Mucosa of stomach (tissue), 1 donor: ENCODE results near the gene SLC4A4.

ENCODE experiments used
- H3K27me3 ChIP-seq: one replicate; pipeline ENCODE4 v1.7.0; 2013; ENCODE audit warnings: mild to moderate bottlenecking, low read length; ENCODE audit not compliant: control insufficient read depth, insufficient read depth
- H3K36me3 ChIP-seq: one replicate; pipeline ENCODE4 v1.7.0; 2013; ENCODE audit warnings: low read length; ENCODE audit not compliant: control insufficient read depth, insufficient read depth
- H3K4me1 ChIP-seq: one replicate; pipeline ENCODE4 v1.7.0; 2013; ENCODE audit warnings: mild to moderate bottlenecking, low read length; ENCODE audit not compliant: control insufficient read depth, insufficient read depth
- H3K4me3 ChIP-seq: one replicate; pipeline ENCODE4 v1.7.0; 2013; ENCODE audit warnings: low read length
- H3K9ac ChIP-seq: one replicate; pipeline ENCODE4 v1.7.0; 2013; ENCODE audit warnings: mild to moderate bottlenecking, low read length, moderate library complexity
- H3K9me3 ChIP-seq: one replicate; pipeline ENCODE4 v1.7.0; 2013; ENCODE audit warnings: mild to moderate bottlenecking, low read length, moderate library complexity; ENCODE audit not compliant: control insufficient read depth
- donor health status: Pancreatic carcinoma.

SLC4A4 gene

DNA sequence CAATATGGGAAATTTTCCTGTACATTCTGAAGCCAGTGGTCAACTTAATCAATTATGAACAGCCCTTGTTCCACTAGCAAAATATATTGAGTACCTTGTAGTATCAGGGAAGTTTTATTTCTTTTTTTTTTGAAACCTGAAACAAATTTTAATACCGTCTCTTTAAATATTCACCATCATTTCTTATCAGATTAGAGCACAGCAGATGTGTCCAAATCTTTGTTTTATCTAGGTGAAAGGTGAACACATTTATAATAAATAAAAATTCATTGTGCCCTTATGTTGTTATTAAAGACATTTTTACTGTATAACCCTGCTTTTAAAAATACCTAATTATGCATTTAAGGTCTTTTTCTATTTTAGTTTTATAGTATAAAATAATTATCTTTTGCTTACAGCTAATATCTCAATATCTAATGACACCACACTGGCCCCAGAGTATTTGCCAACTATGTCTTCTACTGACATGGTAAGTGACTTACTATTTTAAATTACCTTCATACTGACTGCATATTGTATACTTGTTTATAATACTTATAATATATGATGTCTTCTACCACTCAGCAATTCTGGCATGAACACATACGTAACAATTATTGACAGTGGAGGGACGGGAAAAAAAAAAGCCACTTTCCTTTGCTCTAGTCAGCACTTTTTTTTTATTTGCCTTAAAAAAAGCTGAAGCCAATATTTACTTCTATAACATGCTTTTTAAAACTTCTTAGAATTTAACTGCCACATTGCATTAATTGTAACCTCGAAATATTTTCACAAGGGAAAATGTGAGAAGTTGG lies 147.9 kb downstream of the SLC4A4 start:
- no peak overlapping the region for H3K9ac ChIP-seq
- H3K27me3 ChIP-seq: no peaks in the 10 kb centered on the region
- no peaks in the 10 kb centered on the region for H3K4me1 ChIP-seq
- no peaks in the 10 kb centered on the region for H3K9me3 ChIP-seq
- no peak overlapping the region for H3K4me3 ChIP-seq
- no peaks in the 10 kb centered on the region for H3K36me3 ChIP-seq

DNA sequence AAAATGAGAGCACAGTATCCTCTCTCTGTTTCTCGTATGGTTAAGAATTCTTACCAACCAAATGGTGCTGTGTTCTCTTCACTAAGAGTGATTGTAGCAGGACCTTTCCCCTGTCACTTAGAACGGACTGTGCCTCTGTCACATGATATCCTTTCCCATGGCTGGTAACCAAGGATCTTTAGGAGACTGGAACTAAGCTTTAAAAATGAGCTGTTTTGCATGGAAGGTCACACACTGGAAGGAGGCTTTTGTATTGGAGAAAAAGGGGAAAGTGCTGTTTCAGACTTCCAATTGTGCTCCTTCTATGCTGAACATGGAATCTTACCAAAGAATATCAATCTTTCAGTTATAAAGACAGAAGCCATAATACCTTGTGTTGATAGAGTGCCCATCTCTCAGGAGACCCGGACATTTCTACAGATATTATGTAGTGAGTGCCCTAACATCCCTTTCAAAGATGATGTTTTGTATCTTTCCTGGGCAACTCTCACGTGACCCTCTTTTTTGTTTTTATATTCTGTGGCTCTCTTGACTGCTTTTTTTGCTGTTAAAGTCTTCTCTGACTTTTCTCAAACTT lies 148.6 kb downstream of the SLC4A4 start:
- Histone ChIP-seq H3K9ac (no peak overlapping the region), H3K27me3 (no peaks in the 10 kb centered on the region), H3K9me3 (no peaks in the 10 kb centered on the region), H3K4me1 (no peaks in the 10 kb centered on the region), H3K4me3 (no peak overlapping the region), H3K36me3 (no peaks in the 10 kb centered on the region)

DNA sequence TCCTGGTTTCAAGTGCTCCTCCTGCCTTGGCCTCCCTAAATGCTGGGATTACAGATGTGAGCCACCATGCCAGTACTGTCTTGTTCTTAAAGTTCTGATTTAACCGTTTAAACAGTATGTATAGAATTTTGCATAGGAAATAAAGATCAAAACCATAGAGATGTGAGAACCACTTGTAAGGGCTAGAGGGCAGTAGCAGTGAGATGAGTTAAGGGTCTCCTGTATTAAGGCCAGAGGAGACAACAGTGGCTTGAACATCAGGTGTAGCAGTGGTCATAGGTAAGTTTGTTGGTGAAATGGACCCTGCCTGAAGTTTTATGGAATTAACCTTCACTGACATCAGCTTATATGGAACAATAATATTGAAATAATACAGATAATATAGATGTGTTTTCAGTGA lies 155.7 kb downstream of the SLC4A4 start:
- Histone ChIP-seq H3K9ac (no peak overlapping the region), H3K36me3 (no peaks in the 10 kb centered on the region), H3K4me3 (no peak overlapping the region), H3K27me3 (no peaks in the 10 kb centered on the region), H3K4me1 (no peaks in the 10 kb centered on the region), H3K9me3 (no peaks in the 10 kb centered on the region)

DNA sequence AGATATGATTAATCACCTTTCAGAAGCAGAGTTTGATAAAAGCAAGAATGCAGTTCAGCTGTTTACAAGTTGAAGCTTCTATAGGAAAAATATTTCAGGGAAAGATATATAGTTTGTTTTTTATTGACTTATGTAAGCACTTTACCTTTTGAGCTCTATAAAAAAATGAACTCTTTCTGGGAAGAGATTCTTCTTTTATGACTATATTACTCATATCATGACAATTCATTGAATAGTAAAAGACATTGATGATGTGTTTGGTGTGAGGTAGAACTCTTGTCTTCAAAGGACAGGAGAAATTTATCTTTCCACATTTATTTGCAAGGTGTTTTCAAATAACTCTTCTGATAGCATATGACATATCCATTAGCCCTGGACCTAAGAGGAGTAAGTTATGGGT lies 156.6 kb downstream of the SLC4A4 start:
- Histone ChIP-seq H3K9ac (no peak overlapping the region), H3K36me3 (no peaks in the 10 kb centered on the region), H3K27me3 (no peaks in the 10 kb centered on the region), H3K4me3 (no peak overlapping the region), H3K9me3 (no peaks in the 10 kb centered on the region), H3K4me1 (no peaks in the 10 kb centered on the region)

DNA sequence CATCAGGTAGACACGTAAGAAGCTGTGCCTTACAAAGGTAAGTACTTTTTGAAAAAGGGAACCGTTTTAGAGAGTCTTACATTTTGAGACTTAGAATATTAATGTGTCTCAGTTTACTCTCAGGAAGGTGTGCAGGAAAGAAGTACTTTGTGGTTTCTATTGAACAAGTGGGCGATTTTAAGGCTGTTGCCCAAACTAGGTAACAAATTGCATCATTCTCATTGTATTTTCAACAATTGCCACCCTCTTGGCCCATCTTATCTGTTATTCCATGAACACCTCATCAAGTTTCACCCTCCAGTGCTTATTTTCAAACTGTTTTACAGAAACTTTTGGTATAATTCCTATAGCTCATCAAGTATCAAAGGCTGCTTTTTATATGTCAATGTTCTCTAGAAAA lies 158.3 kb downstream of the SLC4A4 start:
- Histone ChIP-seq H3K4me1 (no peaks in the 10 kb centered on the region), H3K27me3 (no peaks in the 10 kb centered on the region), H3K4me3 (no peak overlapping the region), H3K9ac (no peak overlapping the region), H3K36me3 (no peaks in the 10 kb centered on the region), H3K9me3 (no peaks in the 10 kb centered on the region)

DNA sequence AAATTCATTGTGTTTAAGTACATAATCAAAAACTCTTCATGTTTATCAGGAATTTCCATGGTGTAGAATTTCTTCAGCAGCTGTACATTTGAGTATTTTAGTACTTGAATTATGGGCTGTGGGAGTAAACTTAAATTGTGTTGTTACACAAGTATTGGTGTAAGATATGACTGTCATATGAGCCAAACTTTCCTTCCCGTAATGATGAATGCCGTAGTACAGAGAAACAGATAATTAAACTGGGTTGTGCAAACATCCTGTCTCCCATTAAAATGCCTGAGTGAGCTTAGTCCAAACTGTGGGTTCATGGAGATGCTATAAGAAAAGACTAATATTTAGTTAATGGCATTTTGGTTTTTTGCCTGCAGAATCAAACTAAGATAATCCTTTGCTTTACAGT lies 159.2 kb downstream of the SLC4A4 start:
- no peak overlapping the region for H3K4me3 ChIP-seq
- no peaks in the 10 kb centered on the region for H3K36me3 ChIP-seq
- no peaks in the 10 kb centered on the region for H3K27me3 ChIP-seq
- no peak overlapping the region for H3K9ac ChIP-seq
- H3K9me3 ChIP-seq: no peaks in the 10 kb centered on the region
- H3K4me1 ChIP-seq: no peaks in the 10 kb centered on the region

DNA sequence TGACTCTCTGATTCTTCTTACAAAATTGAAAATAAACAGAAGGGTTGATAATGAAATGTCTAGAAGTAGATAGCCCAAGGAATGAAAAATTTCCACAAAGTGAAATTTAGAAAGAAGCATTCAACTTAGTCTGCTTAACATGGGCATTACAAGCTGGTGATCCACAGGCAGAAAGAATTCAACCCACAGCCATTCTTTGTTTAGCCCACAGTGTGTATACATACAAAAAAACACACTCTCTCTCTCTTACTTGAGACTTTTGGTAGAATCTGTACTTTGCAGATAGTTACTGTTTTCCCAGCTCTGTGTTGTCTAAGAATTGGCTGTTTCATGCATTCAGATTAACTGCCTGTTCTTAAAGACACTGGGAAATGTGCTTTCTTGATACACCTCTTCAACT lies 159.8 kb downstream of the SLC4A4 start:
- Histone ChIP-seq H3K9me3 (no peaks in the 10 kb centered on the region), H3K27me3 (no peaks in the 10 kb centered on the region), H3K4me1 (no peaks in the 10 kb centered on the region), H3K36me3 (no peaks in the 10 kb centered on the region), H3K4me3 (no peak overlapping the region), H3K9ac (no peak overlapping the region)

DNA sequence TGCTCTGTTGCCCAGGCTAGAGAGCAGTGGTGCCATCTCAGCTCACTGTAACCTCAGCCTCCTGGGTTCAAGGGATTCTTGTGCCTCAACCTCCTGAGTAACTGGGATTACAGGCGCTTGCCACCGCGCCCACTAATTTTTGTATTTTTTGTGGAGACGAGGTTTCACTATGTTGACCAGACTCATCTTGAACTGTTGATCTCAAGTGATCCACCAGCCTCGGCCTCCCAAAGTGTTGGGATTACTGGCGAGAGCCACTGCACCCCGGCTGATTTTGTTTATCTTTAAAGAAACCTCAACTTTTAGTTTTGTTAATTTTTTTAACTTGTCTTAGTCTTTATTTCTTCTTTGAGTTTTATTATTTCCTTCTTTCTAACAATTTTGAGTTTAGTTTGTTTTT lies 163.2 kb downstream of the SLC4A4 start:
- Histone ChIP-seq H3K27me3 (no peaks in the 10 kb centered on the region), H3K9me3 (no peaks in the 10 kb centered on the region), H3K4me1 (no peaks in the 10 kb centered on the region), H3K36me3 (no peaks in the 10 kb centered on the region), H3K9ac (no peak overlapping the region), H3K4me3 (no peak overlapping the region)

DNA sequence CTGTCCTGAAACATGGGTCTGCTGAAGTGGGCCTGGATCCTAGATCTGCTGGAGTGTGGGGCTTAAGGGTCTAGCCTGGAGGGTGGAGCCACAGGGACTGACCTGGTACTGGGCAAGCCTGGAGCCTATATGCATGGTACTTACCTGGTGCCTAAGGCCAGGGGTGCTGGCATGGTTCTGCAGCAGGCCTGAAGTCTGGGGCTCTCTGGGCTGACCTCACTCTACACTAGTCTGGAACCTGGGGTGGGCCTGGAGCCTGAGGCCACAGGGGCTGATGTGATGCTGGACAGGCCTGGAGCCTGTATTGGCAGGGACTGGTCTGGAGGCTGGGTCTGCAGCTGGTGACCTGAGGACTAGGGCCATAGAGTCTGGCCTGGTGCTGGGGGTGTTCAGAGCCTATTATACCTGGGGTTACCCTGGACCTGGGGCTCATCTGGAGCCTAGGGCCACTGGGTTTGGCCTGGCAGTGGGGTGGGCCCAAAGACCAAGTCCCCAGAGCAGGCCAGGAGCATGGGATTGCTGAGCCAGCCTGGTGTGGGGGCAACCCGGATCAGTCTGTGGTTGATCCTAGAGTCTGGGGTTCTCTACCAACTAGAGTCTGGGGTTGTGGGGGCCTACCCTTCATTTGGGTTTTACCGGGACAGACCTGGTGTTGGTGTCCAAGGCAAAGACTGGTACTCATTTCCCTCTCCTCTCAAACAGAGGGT lies 179.6 kb downstream of the SLC4A4 start:
- Histone ChIP-seq H3K27me3 (no peaks in the 10 kb centered on the region), H3K9me3 (no peaks in the 10 kb centered on the region), H3K4me1 (no peaks in the 10 kb centered on the region), H3K9ac (no peak overlapping the region), H3K4me3 (no peak overlapping the region), H3K36me3 (no peaks in the 10 kb centered on the region)

DNA sequence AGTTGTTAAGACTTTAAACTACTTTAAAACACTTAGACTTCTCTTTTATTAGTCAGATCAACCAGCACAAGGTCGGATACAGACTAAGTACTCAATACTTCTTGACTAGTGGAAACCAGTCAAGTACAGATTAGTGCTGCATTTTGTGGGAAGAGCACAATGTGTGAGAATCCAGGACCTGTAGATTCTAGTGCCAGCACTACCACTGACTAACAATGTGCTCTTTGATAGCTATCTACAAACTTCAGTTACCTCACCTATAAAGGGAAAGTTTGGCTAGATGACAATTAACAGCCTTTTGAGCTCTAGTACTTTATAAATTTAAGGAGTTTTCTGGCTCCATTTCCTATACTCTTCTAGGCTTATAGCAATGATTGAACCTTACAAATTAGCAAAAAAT lies 181.5 kb downstream of the SLC4A4 start:
- no peak overlapping the region for H3K9ac ChIP-seq
- no peaks in the 10 kb centered on the region for H3K9me3 ChIP-seq
- no peaks in the 10 kb centered on the region for H3K27me3 ChIP-seq
- H3K36me3 ChIP-seq: no peaks in the 10 kb centered on the region
- no peak overlapping the region for H3K4me3 ChIP-seq
- no peaks in the 10 kb centered on the region for H3K4me1 ChIP-seq

DNA sequence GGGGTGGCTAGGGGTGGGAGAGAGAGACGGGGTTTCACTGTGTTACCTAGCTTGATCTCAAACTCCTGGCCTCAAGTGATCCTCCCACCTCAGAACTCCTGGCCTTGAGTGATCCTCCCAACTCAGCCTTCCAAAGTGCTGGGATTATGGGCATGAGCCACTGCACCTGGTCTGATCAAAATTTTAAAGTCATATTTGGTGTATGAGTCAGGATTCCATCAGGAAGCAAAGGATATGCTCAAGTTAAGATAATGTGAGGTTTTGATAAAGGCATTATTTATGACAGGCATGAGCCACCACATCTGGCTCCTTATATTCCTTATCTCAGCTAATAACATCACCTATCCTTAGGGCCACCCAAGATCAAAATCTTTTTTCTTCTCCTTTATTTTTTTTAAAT lies 182.0 kb downstream of the SLC4A4 start:
- Histone ChIP-seq H3K27me3 (no peaks in the 10 kb centered on the region), H3K4me1 (no peaks in the 10 kb centered on the region), H3K9me3 (no peaks in the 10 kb centered on the region), H3K9ac (no peak overlapping the region), H3K4me3 (no peak overlapping the region), H3K36me3 (no peaks in the 10 kb centered on the region)

DNA sequence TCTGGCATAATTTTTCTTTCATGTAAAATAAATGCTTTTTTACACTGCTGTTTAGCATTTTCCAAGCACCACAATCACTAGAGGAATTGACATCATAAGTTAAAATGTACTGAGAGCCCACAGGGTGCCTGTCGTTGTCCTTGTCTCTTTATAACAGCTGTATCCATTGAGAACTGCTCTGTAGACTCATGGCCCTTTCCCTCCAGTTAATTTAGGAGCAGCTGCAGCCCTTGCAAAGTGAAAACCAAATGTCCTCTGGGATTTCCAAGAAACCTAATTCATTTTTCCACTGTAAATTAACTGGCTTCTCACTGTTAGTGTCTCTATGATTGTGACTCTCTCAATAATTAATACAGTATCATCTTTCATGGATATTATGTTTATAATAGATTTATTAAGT lies 185.9 kb downstream of the SLC4A4 start:
- Histone ChIP-seq H3K9me3 (no peaks in the 10 kb centered on the region), H3K4me3 (no peak overlapping the region)

More for the DNA sequence above, 185.9 kb downstream of the SLC4A4 start:
- no peaks in the 10 kb centered on the region for H3K4me1 ChIP-seq
- H3K36me3 ChIP-seq: no peaks in the 10 kb centered on the region
- no peak overlapping the region for H3K9ac ChIP-seq
- no peaks in the 10 kb centered on the region for H3K27me3 ChIP-seq
